Measurements from ENCODE around the gene SLC24A3. TPM values are rescaled to one million over a fixed set of nuclear protein-coding genes. Genes with fewer than 3 reads are reported as not detected.

Gene SLC24A3
- total RNA-seq, 1 donor from 2014 or later, result 0.96 TPM

- H3K27ac Mint-ChIP-seq, result no peak overlapping the region
- peaks cover 7% of the 10 kb centered on the region for H3K4me1 Mint-ChIP-seq (ENCODE audit: low read depth)
- no peak for DNase-seq (ENCODE audit: low spot score, unreplicated experiment)
- TF ChIP-seq, protein P1, sequence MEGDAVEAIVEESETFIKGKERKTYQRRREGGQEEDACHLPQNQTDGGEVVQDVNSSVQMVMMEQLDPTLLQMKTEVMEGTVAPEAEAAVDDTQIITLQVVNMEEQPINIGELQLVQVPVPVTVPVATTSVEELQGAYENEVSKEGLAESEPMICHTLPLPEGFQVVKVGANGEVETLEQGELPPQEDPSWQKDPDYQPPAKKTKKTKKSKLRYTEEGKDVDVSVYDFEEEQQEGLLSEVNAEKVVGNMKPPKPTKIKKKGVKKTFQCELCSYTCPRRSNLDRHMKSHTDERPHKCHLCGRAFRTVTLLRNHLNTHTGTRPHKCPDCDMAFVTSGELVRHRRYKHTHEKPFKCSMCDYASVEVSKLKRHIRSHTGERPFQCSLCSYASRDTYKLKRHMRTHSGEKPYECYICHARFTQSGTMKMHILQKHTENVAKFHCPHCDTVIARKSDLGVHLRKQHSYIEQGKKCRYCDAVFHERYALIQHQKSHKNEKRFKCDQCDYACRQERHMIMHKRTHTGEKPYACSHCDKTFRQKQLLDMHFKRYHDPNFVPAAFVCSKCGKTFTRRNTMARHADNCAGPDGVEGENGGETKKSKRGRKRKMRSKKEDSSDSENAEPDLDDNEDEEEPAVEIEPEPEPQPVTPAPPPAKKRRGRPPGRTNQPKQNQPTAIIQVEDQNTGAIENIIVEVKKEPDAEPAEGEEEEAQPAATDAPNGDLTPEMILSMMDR (IDR thresholded peaks at IDR 0.05; ENCODE audit: unreplicated experiment), result no peak
- no peaks in the 10 kb centered on the region for H3K36me3 Mint-ChIP-seq (ENCODE audit: insufficient read depth)
- no peaks in the 10 kb centered on the region for H3K27me3 Mint-ChIP-seq
- no peaks in the 10 kb centered on the region for H3K9me3 Mint-ChIP-seq (ENCODE audit: low read depth)
- no peak overlapping the region for H3K4me3 Mint-ChIP-seq (ENCODE audit: low read depth)
Observed at GRCh38 chr20:19696620-19697019, 484.2 kb downstream of the SLC24A3 start.

GRCh38 chr20:19697415-19697814 is 485.0 kb downstream of the SLC24A3 start:
- Mint-ChIP-seq H3K4me1 (ENCODE audit: low read depth) (peaks cover 7% of the 10 kb centered on the region), H3K27me3 (no peaks in the 10 kb centered on the region), H3K27ac (no peak overlapping the region), H3K36me3 (ENCODE audit: insufficient read depth) (peaks cover 2% of the 10 kb centered on the region), H3K4me3 (ENCODE audit: low read depth) (no peak overlapping the region), H3K9me3 (ENCODE audit: low read depth) (peaks cover 6% of the 10 kb centered on the region)
- no peak for DNase-seq (ENCODE audit: low spot score, unreplicated experiment)
- TF ChIP-seq, protein P1 (IDR thresholded peaks at IDR 0.05; ENCODE audit: unreplicated experiment), result no peak

DNA sequence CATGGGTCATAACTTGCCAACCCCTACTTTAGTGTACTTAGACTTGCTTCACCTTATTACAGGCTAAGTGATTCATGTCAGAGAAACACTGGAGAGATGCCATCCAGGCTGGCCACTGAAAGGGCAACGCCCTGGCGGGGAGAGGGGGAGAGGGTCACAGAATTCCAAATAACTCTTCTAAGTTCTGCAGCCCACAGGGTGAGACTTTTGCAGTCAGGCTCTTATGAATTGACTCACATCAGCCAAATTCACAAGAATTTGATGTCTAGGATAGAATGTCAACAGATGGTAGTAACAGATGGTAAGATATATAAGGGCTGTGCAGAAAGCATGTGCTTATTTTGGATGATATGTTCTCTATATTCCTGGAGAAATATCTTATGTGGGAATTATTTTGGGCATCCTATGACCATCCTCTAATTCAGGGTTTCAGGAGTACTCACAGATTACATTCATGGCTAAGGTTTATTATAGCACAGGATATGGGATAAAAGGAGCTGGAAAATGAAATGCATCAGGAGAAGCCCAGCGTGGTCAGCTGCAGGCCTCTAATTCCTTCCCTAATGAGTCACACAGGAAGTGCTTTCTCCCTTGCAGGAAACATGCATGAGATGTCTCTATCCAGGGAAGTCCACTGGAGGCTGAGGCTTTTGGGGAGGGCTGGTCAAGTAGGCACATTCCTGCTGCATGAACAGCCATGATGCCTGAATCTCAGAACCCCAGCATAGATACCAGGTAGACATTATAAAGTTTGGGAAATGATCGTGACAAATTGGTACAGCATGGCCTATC is 486.9 kb downstream of the SLC24A3 start:
- Mint-ChIP-seq H3K4me3 (ENCODE audit: low read depth) (no peak overlapping the region), H3K27me3 (peaks cover under 1% of the 10 kb centered on the region), H3K27ac (no peak overlapping the region), H3K9me3 (ENCODE audit: low read depth) (peaks cover 11% of the 10 kb centered on the region), H3K36me3 (ENCODE audit: insufficient read depth) (peaks cover 3% of the 10 kb centered on the region), H3K4me1 (ENCODE audit: low read depth) (no peaks in the 10 kb centered on the region)
- TF ChIP-seq, protein P1 (IDR thresholded peaks at IDR 0.05; ENCODE audit: unreplicated experiment), result no peak
- no peak for DNase-seq (ENCODE audit: low spot score, unreplicated experiment)

DNA sequence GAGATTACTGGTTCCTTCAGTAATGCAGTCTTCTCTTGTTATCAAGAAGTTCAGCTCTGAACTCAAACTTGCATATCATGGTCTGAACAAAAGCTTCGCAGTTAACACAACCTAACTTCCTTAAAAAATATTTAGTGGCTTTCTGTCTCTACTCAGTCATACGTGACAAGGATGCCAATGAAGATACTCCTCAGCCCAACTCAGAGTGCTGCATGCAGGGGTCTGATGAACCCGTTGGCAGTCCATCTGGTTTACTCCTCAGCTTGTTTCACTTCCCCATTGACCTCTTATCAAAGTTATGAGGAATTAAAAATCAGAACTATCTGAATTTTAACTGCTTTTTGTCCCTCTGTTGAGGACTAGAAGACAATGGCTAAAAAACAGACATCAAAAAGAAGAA is 489.0 kb downstream of the SLC24A3 start:
- TF ChIP-seq, protein P1 (IDR thresholded peaks at IDR 0.05; ENCODE audit: unreplicated experiment), result no peak
- DNase-seq (ENCODE audit: low spot score, unreplicated experiment), result no peak
- no peak overlapping the region for H3K27ac Mint-ChIP-seq
- H3K27me3 Mint-ChIP-seq, result peaks cover 3% of the 10 kb centered on the region
- peaks cover 3% of the 10 kb centered on the region for H3K36me3 Mint-ChIP-seq (ENCODE audit: insufficient read depth)
- H3K9me3 Mint-ChIP-seq (ENCODE audit: low read depth), result peaks cover 11% of the 10 kb centered on the region
- H3K4me3 Mint-ChIP-seq (ENCODE audit: low read depth), result no peak overlapping the region
- H3K4me1 Mint-ChIP-seq (ENCODE audit: low read depth), result no peaks in the 10 kb centered on the region

- Mint-ChIP-seq H3K36me3 (ENCODE audit: insufficient read depth) (peaks cover 3% of the 10 kb centered on the region), H3K27ac (no peak overlapping the region), H3K27me3 (peaks cover 3% of the 10 kb centered on the region), H3K9me3 (ENCODE audit: low read depth) (peaks cover 11% of the 10 kb centered on the region), H3K4me3 (ENCODE audit: low read depth) (no peak overlapping the region), H3K4me1 (ENCODE audit: low read depth) (peaks cover 10% of the 10 kb centered on the region)
- no peak for DNase-seq (ENCODE audit: low spot score, unreplicated experiment)
- TF ChIP-seq, protein P1 (IDR thresholded peaks at IDR 0.05; ENCODE audit: unreplicated experiment), result no peak
Observed at GRCh38 chr20:19706463-19706862, 494.0 kb downstream of the SLC24A3 start.
